ENCODE results near the gene KRTAP10-3.
"Not testable (repeated sequence)": the region's sequence is repeated elsewhere in the genome, so short reads cannot be mapped to it uniquely, and the experiment has no call there.

The KRTAP10-3 gene

DNA sequence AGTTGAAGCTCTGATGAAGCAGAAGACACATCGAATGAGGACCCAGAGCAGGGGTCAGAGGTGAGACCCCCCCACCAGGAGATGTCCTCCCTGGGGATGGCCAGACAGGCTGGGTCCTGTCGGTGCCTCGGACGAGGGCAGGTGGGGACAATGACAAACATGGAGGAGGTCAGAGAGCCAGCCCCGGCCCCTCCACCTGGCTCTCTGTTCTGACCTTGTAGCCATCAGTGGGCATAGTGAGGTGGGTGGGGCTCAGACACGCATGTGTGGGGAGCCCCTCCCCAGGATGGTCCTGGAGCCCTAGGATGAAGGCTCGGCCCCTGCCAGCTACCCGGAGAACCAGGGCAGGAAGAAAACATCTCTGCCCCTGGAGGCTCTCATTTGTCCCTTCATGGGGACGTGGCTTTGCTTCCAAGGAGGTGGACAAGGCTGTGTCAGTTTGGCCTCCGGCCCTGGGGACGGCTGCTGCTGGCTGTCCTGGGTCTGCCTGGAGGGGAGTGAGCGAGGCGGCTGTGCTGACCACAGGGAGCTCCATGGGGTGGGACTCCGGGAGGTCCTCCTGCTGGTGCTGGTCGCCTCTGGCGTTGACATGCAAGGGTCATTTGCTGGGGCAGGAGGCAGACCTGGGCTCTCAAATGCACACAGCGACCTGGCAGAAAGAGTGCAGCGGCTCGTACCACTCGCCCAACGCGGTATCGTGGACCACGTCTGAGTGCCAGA, 31.2 kb upstream of the KRTAP10-3 start:
- DNase-seq (ENCODE audit: insufficient read length, low spot score) (no peak), FAIRE-seq (no peak)
- TF ChIP-seq PAX5 (IDR thresholded peaks at IDR 0.05; ENCODE audit: insufficient read depth, low read length, severe bottlenecking) (no peak), TAF1 (IDR thresholded peaks at IDR 0.05; ENCODE audit: low read depth, low read length) (no peak), POU2F2 (IDR thresholded peaks at IDR 0.05; ENCODE audit: low read depth, low read length) (no peak), POLR2AphosphoS5 (IDR thresholded peaks at IDR 0.05; ENCODE audit: low read depth, low read length) (no peak), POLR2A (IDR thresholded peaks at IDR 0.05; ENCODE audit: low read depth, low read length) (no peak), SPI1 (IDR thresholded peaks at IDR 0.05; ENCODE audit: low read depth, low read length) (no peak)

DNA sequence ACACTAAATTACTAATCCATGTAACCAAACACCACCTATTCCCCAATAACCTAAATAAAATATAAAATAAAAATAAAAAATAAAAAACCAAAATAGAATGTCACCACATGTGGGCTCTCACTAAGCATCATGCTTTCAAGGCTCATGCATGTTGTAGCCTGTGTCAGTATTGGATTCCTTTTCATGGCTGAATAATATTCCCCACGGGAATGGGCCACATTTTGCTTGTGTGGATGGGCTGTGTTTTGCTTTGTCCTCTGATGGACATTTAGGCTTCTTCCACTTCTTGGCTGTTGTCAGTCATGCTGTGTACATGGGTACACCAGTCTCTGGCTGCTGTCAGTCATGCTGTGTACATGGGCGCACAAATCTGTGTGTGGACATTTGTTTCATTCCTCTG, 30.5 kb upstream of the KRTAP10-3 start:
- DNase-seq (ENCODE audit: insufficient read length, low spot score): no peak
- TF ChIP-seq PAX5 (IDR thresholded peaks at IDR 0.05; ENCODE audit: insufficient read depth, low read length, severe bottlenecking) (no peak), POLR2AphosphoS5 (IDR thresholded peaks at IDR 0.05; ENCODE audit: low read depth, low read length) (no peak), SPI1 (IDR thresholded peaks at IDR 0.05; ENCODE audit: low read depth, low read length) (no peak), POLR2A (IDR thresholded peaks at IDR 0.05; ENCODE audit: low read depth, low read length) (no peak), POU2F2 (IDR thresholded peaks at IDR 0.05; ENCODE audit: low read depth, low read length) (no peak), TAF1 (IDR thresholded peaks at IDR 0.05; ENCODE audit: low read depth, low read length) (no peak)
- FAIRE-seq: no peak

DNA sequence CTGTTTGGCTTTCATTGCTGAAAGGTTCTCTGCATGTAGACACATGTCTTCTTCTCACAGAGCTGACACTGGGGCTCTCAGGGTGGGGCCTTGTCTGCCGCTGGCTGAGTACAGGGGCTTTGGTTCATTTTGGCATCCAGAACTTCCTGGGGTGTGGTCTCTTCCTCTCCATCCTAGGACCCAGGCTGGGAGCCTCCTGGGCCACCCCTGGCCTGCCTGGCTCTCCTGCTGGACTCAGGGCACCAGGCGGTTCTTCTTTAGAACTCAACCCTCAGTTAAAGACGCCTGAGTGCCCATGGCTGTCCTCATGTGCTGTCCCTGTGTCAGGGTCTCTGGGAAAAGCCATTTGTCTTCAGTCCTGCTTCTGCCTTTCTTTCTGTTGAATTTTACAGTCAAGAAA, 27.3 kb upstream of the KRTAP10-3 start:
- TF ChIP-seq POLR2A (IDR thresholded peaks at IDR 0.05; ENCODE audit: low read depth, low read length) (no peak), SPI1 (IDR thresholded peaks at IDR 0.05; ENCODE audit: low read depth, low read length) (no peak), TAF1 (IDR thresholded peaks at IDR 0.05; ENCODE audit: low read depth, low read length) (no peak), POU2F2 (IDR thresholded peaks at IDR 0.05; ENCODE audit: low read depth, low read length) (no peak), PAX5 (IDR thresholded peaks at IDR 0.05; ENCODE audit: insufficient read depth, low read length, severe bottlenecking) (no peak), POLR2AphosphoS5 (IDR thresholded peaks at IDR 0.05; ENCODE audit: low read depth, low read length) (no peak)
- DNase-seq (ENCODE audit: insufficient read length, low spot score) (no peak), FAIRE-seq (no peak)

DNA sequence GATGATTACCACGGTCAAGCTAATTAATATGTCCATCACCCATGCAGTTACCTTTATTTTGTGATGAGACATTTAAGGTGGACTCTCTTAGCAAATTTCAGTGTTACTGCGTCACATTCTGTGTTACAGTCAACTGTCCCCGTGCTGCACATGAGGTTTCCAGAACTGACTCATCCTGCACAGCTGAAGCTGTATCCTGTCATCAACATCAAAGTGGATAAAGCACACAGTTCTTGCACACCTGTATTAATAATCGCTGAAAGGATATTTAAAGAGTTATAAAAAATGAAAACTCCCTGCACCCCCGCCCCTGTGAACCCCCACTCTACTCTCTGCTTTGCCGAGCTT, 25.2 kb upstream of the KRTAP10-3 start:
- FAIRE-seq (no peak), DNase-seq (ENCODE audit: insufficient read length, low spot score) (no peak)
- TF ChIP-seq POLR2A (IDR thresholded peaks at IDR 0.05; ENCODE audit: low read depth, low read length): no peak
- no peak for TF ChIP-seq POLR2AphosphoS5 (IDR thresholded peaks at IDR 0.05; ENCODE audit: low read depth, low read length)
- no peak for TF ChIP-seq TAF1 (IDR thresholded peaks at IDR 0.05; ENCODE audit: low read depth, low read length)
- no peak for TF ChIP-seq SPI1 (IDR thresholded peaks at IDR 0.05; ENCODE audit: low read depth, low read length)
- no peak for TF ChIP-seq PAX5 (IDR thresholded peaks at IDR 0.05; ENCODE audit: insufficient read depth, low read length, severe bottlenecking)
- TF ChIP-seq POU2F2 (IDR thresholded peaks at IDR 0.05; ENCODE audit: low read depth, low read length): no peak

DNA sequence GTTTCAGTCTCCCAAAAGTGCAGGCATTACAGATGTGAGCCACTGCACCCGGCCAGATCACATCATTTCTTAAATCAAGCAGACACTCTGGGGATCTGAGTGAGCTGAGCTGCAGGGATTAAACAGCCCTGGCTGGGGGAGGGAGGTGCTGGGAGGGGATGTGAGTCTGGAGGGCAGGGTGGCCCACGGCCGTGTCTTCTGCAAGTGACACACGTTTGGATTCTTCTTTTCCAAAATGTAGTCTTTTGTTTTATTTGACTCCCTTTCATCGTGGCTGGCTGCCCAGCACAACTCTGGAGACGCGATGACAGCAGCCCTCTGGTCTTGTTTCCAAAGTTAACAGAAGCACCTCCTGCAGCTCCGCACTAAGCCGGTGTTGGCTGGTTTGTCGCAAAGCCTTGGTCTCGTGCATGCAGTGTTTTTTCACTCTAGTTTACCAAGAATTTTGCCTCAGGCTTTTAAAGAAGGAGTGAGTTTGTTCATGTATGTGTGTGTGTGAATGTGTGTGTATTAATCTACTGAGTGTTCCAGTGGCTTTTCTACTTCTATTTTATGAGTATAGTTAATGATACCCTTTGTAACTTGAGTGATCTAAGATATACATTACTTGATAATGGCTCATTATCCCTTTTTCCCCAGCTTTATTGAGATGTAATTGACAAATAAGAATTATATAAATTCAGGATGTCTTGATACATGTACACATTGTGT, 24.6 kb upstream of the KRTAP10-3 start:
- TF ChIP-seq POU2F2 (IDR thresholded peaks at IDR 0.05; ENCODE audit: low read depth, low read length) (no peak), POLR2AphosphoS5 (IDR thresholded peaks at IDR 0.05; ENCODE audit: low read depth, low read length) (no peak), PAX5 (IDR thresholded peaks at IDR 0.05; ENCODE audit: insufficient read depth, low read length, severe bottlenecking) (no peak), POLR2A (IDR thresholded peaks at IDR 0.05; ENCODE audit: low read depth, low read length) (no peak), TAF1 (IDR thresholded peaks at IDR 0.05; ENCODE audit: low read depth, low read length) (no peak), SPI1 (IDR thresholded peaks at IDR 0.05; ENCODE audit: low read depth, low read length) (no peak)
- DNase-seq (ENCODE audit: insufficient read length, low spot score) (no peak), FAIRE-seq (no peak)

DNA sequence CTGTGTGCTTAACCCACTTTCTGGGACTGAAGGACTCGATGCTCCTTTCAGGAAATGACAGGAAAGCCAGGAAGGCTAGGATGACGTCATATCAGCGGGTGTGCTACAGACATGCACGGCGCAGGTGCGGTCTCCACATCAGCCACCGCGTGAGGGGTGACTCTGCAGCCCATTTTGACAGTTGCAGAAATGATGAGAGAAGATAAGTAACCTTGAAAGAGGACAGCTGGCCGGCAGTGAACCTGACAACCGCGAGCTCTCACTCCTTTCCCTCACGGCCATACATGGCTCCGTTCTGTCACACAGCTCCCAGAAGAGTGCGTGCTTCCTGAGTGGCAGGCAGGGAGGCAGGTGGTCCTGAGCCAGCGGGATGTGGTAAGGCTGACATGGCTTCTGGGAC, 23.5 kb upstream of the KRTAP10-3 start:
- FAIRE-seq (no peak), DNase-seq (ENCODE audit: insufficient read length, low spot score) (no peak)
- no peak for TF ChIP-seq PAX5 (IDR thresholded peaks at IDR 0.05; ENCODE audit: insufficient read depth, low read length, severe bottlenecking)
- TF ChIP-seq POLR2A (IDR thresholded peaks at IDR 0.05; ENCODE audit: low read depth, low read length): no peak
- no peak for TF ChIP-seq POU2F2 (IDR thresholded peaks at IDR 0.05; ENCODE audit: low read depth, low read length)
- no peak for TF ChIP-seq SPI1 (IDR thresholded peaks at IDR 0.05; ENCODE audit: low read depth, low read length)
- no peak for TF ChIP-seq POLR2AphosphoS5 (IDR thresholded peaks at IDR 0.05; ENCODE audit: low read depth, low read length)
- no peak for TF ChIP-seq TAF1 (IDR thresholded peaks at IDR 0.05; ENCODE audit: low read depth, low read length)

DNA sequence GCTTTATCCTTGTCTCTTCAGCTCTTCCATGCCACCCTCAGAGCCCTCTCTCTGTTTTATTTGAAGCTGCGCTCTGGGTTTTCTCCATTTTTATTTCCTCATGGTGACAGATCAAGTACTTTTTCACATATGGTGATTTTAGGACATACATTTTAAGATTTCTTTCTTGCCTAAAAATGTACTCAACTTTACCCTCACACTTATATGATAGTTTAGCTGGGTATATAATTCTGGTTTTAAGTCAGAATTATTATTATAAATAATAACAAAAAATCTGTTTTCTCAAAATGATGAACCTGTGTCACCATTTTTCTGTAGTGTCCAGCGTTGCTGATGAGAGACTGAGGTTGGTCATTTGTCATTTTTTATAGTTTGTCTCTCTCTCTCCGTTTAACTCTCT, 22.6 kb upstream of the KRTAP10-3 start:
- DNase-seq (ENCODE audit: insufficient read length, low spot score): no peak
- no peak for FAIRE-seq
- no peak for TF ChIP-seq PAX5 (IDR thresholded peaks at IDR 0.05; ENCODE audit: insufficient read depth, low read length, severe bottlenecking)
- no peak for TF ChIP-seq POLR2A (IDR thresholded peaks at IDR 0.05; ENCODE audit: low read depth, low read length)
- TF ChIP-seq POU2F2 (IDR thresholded peaks at IDR 0.05; ENCODE audit: low read depth, low read length): no peak
- no peak for TF ChIP-seq TAF1 (IDR thresholded peaks at IDR 0.05; ENCODE audit: low read depth, low read length)
- TF ChIP-seq SPI1 (IDR thresholded peaks at IDR 0.05; ENCODE audit: low read depth, low read length): no peak

DNA sequence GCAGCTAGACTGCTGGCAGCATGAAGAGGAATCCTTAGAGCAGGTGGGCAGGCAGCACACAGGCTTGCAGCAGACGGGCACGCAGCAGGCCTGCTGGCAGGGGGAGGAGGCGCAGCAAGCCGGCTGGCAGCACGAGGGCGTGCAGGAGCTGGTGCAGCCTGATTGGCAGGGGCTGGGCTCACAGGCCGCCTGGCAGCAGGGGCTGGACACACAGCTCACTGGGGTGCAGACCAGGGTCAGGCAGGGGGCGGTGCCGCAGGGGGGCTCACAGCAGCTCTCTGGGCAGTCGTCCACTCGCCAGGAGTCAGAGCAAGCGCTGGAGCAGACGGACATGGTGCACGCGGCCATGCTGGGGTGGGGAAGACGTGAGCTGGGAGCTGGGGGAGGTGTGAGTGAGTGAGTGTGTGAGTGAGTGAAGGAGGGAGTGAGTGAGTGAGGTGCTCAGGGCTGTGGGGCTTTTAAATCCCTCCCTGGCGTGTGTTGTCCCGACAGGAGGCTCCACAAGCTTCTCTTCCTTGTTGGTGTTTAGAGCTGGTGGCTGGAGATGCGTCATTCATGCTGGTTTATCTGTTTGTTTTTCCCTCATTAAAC, 21.7 kb upstream of the KRTAP10-3 start, which contains the start of gene KRTAP10-5:
TSS of gene KRTAP10-5 (minus strand) at position 374 of the 591 bp plus-strand sequence. CDS start at position 348, 26 bp downstream.
- FAIRE-seq; DNase-seq (ENCODE audit: insufficient read length, low spot score): not testable (repeated sequence)

DNA sequence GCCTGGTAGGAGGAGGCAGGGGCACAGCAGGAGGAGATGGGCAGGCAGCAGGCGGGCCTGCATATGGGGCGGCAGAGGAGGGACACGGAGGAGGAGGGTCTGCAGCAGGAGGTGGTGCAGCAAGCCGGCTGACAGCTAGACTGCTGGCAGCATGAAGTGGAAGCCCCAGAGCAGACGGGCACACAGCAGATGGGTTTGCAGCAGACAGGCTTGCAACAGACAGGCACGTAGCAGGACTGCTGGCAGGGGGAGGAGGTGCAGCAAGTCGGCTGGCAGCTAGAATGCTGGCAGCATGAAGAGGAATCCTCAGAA, 21.2 kb upstream of the KRTAP10-3 start:
- FAIRE-seq: no peak
- no peak for TF ChIP-seq POLR2A (IDR thresholded peaks at IDR 0.05; ENCODE audit: low read depth, low read length)
- TF ChIP-seq SPI1 (IDR thresholded peaks at IDR 0.05; ENCODE audit: low read depth, low read length): no peak
- TF ChIP-seq TAF1 (IDR thresholded peaks at IDR 0.05; ENCODE audit: low read depth, low read length): no peak
- no peak for TF ChIP-seq POLR2AphosphoS5 (IDR thresholded peaks at IDR 0.05; ENCODE audit: low read depth, low read length)
- TF ChIP-seq PAX5 (IDR thresholded peaks at IDR 0.05; ENCODE audit: insufficient read depth, low read length, severe bottlenecking): no peak
- no peak for TF ChIP-seq POU2F2 (IDR thresholded peaks at IDR 0.05; ENCODE audit: low read depth, low read length)
- no peak for DNase-seq (ENCODE audit: insufficient read length, low spot score)
